GM19193 (cell line): ENCODE data around the gene DNAJC13.

Experiments used
- POLR2A ChIP-seq: IDR thresholded peaks from 4 replicates; pipeline ENCODE4 v1.6.1; 2011; ENCODE audit not compliant: insufficient read depth, insufficient read length; ENCODE audit errors: extremely low read depth

Gene DNAJC13

GRCh38 chr3:132513057-132513456 lies 95.8 kb downstream of the DNAJC13 start:
- TF ChIP-seq POLR2A = no peak

GRCh38 chr3:132517311-132517710 lies 100.0 kb downstream of the DNAJC13 start:
- TF ChIP-seq POLR2A = no peak

GRCh38 chr3:132519914-132520313 lies 102.6 kb downstream of the DNAJC13 start:
- no peak for TF ChIP-seq POLR2A

- TF ChIP-seq POLR2A = no peak
Observed at GRCh38 chr3:132521901-132522300, 104.6 kb downstream of the DNAJC13 start.

GRCh38 chr3:132522353-132522752 lies 105.1 kb downstream of the DNAJC13 start:
- no peak for TF ChIP-seq POLR2A

GRCh38 chr3:132530624-132531023 lies 113.3 kb downstream of the DNAJC13 start:
- TF ChIP-seq POLR2A = no peak

- TF ChIP-seq POLR2A = no peak
Observed at GRCh38 chr3:132535575-132536441, 118.5 kb downstream of the DNAJC13 start.

GRCh38 chr3:132536442-132537153 lies 119.3 kb downstream of the DNAJC13 start:
- no peak for TF ChIP-seq POLR2A

GRCh38 chr3:132537297-132537696 lies 120.0 kb downstream of the DNAJC13 start:
- TF ChIP-seq POLR2A = no peak

GRCh38 chr3:132538072-132538471 lies 120.8 kb downstream of the DNAJC13 start:
- TF ChIP-seq POLR2A = no peak

GRCh38 chr3:132539681-132540080 lies 122.4 kb downstream of the DNAJC13 start:
- TF ChIP-seq POLR2A = no peak

- TF ChIP-seq POLR2A = no peak
Observed at GRCh38 chr3:132542577-132542976, 125.3 kb downstream of the DNAJC13 start.

GRCh38 chr3:132543011-132543739 lies 125.9 kb downstream of the DNAJC13 start:
- TF ChIP-seq POLR2A = no peak

- no peak for TF ChIP-seq POLR2A
Observed at GRCh38 chr3:132544130-132544529, 126.8 kb downstream of the DNAJC13 start.

GRCh38 chr3:132545471-132545870 lies 128.2 kb downstream of the DNAJC13 start:
- no peak for TF ChIP-seq POLR2A
